Bone marrow (tissue), 2 donors: ENCODE results near the gene LPCAT1.

Source experiments
- DNase-seq, 2 donors: peaks; one replicate each; lab custom pipeline; 2025; lab: John Stamatoyannopoulos, UW

LPCAT1 gene

DNA sequence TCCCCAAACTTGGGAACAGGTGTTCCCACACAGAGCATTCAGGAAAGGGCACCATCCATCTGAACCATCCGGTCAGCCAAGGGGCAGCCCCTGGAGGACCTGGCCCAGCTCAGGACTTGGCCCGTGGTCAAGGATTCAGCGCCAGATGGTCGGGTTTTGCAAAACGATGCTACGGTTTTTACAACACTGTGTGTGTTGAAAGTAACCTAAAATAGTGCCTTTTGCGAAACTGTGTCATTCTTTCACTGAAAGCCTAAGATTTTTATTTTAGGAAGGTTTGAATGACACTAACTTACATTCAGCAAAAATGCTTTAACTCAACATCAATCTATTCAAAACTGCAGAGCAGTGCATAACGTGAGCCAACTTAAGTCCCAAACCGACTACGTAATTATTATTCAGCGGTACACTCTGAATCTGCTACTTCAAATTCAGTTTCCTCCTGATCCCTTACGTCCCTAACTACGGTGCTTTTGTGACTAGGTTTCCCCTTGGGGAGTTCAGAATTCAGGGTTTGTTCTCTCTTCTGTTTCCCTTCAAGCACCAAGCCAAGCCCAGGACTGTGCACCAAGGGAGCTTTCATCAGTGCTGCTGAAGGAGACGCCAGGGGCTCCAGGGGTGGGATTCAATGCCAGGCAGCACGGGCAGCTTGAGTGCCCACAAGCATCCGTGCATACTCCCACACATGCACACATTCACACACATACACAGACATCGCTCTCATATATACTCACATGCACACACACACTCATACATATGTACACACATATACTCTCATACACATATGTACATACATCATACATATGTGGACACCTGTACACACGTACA lies 25.8 kb downstream of the LPCAT1 start:
- DNase-seq, result no peak

DNA sequence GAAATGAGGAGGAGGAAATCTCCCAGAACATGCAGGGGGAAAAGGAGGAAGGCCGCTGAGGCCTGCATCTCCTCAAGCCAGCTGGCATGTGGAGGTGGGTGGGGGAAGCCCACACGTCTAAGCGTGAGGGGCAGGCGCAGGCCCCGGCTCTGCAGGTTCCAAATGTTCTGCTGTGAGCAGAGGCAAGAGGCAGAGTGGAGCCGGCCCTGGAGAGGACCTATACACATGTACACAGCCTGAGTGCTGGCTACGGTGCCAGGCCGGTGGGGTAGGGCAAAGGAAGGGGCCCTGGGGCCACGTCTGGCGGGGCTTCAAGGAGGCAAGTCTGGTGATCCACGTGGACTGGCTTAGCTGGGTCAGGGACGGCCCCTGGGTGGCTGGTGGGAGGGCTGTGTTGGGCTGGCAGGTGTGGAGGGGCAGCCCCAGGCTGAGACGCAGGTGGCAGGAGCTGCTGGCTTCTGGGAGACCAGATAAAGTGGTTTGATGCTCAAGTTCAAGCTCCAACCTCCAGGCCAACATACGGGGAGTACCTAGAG lies 26.4 kb downstream of the LPCAT1 start:
- DNase-seq, result no peak

DNA sequence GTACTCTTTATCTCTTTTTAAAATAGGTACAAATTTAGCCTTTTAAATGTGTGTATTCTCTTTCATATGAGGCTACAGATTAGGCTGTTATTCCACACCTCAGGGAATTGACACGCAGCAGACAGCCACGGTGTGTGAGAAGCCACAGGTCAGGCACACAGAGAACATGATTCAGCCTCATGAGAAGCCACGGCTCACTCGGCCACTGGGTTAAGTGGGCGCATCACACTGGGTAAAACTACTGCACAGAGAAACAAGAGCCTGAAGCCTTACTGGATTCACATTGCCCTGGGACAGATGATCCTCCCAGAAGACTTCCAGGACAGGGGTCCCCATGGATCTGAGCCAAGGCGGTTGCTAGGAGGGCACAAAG lies 28.2 kb downstream of the LPCAT1 start:
- no peak for DNase-seq

DNA sequence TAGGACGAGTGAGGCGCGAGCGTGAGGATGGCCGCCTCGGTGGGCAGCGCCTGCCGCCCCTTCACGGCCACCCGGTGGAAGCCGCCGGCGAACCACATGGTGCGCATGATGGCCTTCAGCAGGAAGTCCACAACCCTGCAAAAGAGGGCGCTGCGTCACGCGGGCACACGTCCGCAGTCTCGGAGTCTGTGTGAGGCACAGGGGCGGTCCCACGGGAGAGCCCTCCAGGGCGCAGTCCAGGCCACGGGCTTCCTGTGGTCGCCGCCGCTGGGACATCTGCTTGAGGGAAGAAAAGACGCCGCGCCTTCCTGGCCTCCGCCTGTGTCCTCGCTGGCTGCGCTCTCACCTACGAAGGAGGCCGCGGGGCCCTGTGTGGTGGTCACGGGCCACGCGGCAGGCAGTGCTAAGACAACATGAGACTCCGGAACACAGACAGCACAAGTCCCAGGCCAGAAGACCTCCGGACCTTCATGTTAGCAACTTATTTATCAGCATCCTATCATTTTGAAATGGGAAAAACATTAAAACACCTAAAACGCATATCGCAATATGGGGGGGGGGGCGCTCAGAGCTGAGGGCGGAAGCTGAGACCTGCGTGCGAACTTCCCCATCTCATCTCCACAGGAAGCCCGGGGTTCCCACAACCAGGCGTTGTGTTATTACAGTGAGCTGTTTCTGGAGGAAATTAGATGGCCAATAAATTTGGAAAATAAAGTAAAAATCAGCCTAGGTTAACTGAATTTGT lies 28.8 kb downstream of the LPCAT1 start:
- no peak for DNase-seq

DNA sequence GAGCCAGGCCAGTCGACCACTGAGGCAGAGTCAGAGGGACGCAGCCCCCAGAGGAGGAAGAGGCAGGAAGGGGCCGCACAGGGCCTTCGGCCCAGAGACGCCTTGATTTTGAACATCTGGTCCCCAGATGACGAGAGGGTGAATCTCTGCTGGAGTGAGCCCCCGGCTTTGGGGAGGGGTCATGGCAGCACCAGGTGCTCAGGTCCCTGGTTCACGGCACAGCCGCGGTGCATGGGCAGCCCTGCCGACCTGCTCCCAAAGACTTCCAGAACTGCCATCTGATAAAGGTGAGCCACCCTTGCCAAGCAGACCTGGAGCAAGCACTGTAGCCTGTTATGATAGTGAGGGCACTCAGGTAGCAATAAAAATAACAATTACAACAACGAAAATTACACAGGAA lies 29.8 kb downstream of the LPCAT1 start:
- no peak for DNase-seq

DNA sequence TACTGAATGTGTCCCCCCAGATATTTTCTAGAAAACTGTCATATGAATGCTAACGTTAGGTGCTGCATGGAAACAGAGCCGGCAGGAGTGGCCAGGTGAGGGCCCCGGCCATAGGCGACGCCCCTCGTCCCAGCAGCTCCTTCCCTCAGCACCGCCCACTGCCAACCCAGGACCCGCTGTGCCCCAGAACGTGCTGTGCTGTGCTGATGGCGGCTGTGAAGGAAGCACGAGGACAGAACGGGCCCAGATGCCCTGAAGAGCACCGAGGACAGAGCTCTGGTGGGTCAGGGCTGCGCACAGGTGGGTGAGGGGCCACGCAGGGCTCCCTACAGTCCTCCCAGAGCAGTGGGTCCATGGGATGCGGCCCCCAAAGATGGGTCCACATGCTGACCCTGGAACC lies 30.3 kb downstream of the LPCAT1 start:
- no peak for DNase-seq

DNA sequence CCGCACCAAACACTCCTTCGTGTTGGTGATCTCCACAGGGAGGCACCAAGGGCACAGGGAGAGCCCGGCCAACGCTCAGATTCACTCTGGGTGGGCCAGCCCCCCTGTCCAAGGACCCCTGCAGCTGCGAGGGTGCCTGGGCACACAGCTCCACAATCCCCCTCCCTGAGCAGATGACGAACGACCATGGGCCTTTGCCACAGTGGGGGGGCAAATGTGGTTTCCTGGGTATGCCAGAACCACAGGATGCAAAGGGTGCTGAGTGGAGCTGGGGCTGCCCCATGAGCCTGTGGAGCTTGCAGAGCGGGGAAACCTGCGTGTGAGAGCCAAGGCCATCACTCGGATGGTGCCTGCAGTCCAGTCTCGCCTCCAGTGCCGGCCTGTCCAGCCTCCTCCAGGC lies 31.0 kb downstream of the LPCAT1 start:
- no peak for DNase-seq

DNA sequence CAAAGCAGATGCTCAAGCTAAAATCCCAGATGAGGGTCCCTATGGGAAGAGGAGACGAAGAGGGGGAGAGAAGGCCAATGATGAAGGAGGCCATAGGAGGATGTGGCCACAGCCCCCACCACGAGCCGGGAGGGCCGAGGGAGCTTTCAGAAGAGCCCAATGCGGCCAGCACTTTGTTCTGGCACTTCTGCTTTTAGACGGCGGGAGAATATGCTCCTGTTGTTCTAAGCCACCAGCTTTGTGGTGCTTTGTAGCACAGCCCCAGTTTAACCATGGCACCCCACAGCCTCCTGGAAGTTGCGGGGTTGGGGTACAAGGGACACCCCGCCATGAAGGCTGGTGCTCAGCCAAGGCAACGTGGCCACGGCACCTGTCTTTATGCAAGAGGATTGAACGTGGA lies 33.4 kb downstream of the LPCAT1 start:
- no peak for DNase-seq

DNA sequence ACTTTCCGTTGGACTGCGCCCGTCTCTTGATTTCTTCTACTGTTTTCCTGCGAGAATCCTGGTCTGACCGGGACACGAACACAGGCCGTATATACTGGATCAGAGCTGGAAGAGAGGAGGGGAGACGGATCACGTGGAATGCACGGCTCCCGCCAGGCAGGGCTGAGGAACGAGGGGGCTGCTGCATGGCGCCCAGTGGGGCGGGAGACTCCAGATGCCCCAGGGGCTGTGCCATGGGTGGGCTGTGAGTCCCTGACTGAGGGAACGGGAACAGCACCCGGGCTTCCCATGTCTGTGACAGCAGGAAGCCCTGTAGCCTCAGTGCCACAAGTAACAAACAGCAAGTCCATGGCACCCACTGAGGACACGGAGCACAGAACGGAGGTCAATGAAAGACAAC lies 34.0 kb downstream of the LPCAT1 start:
- DNase-seq, result no peak

DNA sequence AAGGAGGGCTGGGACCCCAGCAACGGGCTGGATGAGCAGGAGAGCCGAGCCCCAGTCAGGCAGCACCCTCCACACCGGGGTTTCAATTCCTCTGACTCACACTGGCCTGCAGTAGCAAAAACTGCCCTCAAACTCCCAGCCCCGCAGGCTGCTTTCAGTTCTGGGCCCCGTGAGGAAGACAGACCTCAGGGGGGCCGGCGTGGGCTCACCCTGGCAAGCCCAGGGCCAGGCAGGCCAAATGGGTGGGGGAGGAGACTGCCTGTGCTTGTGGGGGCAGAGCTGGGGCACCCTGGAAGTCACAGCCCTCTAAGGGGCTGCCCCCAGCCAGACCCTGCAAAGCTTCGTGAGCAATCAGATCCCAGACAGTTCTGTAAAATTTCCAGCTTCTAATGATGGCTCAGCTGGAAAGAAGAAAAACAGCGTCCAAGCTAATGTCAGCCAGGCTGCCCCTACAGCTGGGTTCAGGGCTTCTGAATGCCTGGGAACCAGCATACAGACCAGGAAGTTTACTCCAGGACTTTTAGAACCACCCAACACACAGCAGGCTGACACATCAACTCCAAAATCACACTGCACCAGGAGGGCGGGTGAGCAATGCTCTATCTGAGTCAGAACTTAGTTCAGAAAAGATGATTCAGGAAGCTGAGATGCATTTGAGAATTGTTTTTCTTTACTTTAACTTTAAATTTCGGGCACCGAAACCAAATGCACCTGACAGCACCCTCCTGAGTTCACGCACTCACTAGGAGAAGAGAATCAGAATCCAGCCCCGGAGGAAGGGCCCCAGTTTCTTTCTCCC lies 34.7 kb downstream of the LPCAT1 start:
- no peak for DNase-seq

DNA sequence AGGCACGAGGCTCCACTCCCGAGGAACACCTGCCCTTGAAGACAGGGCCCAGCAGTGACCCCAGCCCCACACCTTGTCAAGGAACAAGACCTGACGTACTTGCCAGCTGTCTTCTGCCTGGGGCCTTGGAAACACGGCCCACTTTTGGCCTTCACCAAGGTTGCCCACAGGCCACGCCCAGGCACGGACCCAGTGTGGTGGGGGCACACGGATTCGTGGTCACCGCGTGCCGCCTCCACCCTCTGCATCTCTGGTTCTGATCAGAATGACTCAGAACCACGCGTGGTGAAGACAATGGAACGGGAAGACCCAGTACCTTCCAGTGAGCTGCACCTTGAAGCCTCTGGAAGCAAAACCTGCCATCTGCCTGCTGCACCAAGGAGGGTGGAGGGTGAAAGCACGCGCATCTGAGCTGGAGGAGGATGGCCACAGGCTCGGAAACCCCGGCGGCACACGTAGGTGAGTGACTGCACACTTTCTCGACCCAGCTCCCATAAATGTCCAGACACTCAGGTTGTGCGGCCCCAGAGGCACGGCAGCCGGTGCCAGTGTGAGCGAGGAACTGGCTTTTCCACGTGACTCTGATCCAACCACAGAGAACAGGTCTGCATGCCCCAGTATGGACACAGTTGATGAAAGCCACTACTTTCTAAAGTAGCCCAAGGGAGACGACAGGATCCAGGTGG lies 36.5 kb downstream of the LPCAT1 start:
- no peak for DNase-seq

DNA sequence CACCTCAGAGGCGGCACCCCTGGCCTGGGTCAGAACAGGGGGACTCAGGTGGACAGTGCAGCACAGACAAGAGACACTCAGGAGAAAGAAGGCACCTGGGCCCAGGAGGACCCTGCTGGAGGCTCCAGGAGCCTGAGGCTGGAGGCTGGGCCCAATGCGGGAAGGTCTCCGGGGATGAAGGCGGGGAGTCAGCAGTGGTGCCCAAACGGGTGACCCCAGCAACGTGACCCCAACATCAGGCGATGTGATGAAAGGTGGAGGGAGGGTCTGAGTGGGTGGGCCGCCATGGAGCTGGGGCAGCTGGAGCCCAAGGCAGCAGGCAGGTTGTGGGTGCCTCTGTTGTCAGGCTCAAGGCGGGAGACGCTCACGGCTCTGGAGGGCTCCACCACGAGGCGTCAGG lies 37.5 kb downstream of the LPCAT1 start:
- DNase-seq, result no peak

DNA sequence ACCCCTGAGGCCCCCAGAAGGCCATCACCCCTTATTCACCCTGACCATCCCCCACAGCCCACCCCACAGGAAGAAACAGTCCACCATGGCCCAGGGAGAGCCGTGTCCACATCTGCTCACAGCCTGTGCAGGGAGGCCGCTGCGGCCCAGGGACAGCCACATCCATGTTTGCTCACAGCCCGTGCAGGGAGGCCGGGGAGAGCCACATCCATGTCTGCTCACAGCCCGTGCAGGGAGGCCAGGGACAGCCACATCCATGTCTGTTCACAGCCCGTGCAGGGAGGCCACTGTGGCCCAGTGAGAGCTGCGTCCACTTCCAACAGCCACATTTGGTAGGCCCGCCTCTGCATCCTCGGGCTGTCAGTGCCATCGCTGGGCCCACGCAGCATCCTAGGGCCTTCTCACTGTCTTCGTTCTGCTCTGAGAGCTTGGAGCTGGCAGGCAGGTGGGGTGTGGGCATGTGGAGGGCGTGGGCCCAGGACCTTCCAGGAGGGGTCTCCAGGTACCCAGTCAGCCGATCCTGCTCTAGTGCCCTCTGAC lies 38.1 kb downstream of the LPCAT1 start:
- no peak for DNase-seq

DNA sequence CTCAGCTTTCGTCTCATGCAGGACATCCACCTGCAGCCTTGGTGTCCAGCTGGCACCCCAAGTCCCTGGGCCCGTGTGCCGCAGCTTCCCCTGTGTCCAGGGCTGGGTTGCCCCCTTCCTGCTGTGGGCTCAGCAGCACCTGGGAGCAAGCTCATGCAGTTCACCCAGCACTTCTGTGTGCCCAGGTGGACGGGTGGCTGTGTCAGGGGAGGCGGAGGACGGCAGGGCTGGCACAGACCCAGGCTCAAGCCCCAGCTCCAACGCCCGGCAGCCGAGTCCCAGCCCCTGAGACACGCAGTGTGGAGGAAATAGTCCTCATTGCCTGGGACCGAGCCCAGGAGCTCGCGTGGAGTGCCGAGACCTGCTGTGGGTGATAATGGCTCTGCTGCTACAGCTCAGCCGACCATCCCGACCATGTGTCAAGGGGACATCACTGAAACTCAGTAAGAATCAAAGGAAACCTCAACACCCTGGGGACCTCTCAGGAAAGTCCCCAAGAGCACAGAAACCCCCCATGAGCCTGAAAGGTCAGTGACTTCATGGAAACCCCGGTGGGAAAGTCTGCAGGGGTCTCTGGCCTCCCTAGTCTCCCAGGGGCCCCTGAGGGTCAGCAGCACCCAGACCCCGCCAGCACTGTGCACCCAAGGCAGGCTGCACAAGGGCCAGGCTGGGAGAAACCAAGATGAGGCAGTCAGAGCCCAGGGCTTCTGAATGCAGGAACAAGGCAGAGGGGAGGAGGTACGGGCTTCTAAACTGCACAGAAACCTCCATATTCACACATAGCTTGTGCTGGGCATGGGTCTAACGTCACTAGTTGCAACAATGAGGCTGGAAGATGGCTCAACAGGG lies 38.8 kb downstream of the LPCAT1 start:
- DNase-seq, result no peak

DNA sequence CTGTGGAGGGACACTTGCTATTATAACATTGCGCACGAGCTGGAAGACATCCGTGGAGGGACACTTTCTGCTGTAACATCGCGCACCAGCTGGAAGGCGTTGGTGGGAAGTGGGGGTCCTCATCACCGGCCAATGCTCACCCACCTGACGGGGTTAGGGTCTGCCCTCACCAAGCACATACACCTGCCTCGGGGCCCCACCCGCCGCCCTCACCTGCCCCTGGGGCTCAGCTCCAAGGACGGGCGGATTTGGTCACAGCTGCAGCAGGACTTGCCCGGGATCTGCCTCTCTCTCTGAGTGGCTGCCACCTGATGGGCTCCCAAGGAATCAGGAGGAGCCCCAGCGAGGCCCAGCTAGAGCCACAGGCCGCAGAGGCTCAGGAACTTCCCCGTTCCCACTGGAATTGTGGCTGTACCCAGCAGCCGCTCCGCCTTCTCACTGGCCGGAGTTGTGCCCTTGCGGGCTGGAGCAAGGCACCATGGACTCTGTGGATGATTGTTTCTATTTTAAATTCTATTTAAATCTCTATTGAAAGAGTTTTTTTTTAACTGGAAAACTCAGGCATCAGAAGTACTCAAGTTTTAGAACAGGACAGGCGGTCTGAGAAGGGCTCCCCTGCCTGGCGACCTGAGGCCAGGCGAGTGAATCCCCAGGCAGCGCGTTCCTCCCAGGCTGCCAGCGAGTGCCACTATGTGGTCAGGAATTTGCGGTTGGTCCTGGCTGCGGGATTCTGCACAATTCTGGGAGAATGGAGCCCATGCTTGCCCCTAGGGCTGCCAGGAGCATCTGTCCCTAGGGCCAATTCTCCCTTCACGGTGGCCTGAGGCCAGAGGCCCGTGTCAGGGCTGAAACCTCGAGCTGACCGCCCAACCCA lies 39.7 kb downstream of the LPCAT1 start:
- DNase-seq, result no peak

DNA sequence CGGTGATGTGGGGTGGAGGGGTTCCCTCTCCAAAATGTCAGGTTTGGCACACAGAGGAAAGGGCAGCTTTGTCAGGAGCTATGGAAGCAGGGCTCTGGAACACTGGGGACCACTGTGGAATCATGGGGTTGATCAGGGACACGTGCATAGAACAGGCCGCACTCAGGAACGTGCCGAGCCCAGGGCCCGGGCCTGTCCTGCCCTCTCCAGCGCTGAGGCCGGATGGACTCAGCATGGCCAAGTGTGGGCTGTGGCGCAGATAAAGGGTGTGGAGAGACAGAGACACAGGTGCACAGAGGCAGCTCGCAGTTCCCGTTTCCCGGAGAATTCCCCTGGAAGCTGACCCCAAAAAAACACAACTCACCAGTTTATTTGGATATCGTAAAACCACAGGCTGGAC lies 40.7 kb downstream of the LPCAT1 start:
- no peak for DNase-seq

DNA sequence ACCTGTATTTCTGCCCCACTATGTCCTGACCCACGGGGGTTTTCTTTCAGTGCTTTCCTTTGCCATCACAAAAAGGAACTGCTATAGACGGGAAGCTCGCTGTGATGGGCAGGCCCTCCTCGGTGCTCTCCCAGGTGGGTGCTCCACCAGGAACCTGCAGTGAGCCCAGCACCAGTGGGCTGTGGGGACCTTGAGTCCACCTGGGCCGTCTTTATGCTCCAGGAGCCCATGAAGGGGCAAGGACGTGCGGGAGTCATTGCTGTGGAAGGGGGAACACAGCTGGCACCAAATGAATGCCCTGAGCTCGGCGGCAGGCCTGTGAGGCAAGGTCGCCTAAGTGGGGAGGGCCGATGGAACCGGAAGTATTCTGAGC lies 41.8 kb downstream of the LPCAT1 start:
- no peak for DNase-seq

DNA sequence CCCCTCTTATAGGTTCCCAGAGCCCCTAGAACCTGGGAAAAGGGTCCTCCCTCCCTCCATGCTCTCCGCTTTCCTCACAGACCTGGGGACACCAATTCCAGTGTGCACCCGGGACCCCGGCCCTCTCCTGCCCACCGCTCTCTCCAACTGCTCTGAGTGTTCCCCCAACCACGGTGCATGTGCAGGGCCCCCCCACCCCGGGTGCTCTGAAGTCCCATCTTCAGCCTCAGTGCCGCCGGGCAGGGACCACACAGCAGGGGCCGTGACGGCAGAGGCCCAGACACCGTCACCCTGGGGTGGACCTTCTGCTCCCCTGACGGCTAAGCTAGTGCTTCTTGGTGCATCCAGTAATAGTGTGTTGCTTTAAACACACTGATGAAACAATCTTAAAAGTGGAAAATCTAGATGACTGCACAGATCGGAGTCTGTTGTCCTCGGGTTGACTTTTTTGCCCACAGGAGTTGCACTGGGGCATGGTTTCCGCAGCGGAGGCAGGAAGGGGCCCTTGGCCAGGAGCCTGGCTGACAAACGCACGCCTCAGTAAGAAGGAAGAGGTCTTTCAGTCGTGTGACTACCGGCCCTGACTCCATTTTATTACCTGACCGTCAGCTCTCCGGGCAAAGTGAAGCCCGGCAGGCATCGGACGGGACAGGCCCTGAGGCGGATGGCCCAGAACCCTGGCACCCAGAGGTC lies 42.3 kb downstream of the LPCAT1 start:
- DNase-seq, result no peak

DNA sequence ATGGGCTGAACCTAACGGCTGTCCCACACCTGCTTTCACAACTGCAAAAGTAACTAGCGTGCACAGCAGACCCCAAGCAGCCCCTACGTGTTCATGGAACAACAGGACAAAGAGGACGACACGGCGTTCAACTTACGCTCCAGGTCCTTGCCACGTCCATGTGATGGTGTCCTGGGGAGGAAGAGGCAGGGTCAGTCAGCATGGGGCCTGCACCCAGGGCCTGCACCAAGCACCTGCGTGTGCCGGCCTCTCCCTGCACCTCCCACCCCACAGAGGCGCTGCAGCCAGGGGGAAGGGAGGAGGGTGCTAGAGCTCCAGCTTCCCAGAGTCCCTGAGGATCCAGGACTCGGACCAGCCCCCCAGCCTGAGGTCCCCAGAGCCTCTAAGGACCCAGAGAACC lies 43.0 kb downstream of the LPCAT1 start:
- no peak for DNase-seq
